MCF 10A (cell line): ENCODE results near the gene GALNT7. TPM values are rescaled to one million over a fixed set of nuclear protein-coding genes. Genes with fewer than 3 reads are reported as not detected.

Source experiments
- BruUV-seq: library from RNA; stranded (reverse); fragments of 400-500 nt; replicated peaks from 2 replicates; lab custom pipeline; 2021; lab: Mats Ljungman, UMichigan
- CTCF ChIA-PET: fragments of 300-600 bp; sonication (Branson Sonifier 250); formaldehyde crosslinking; extraction: SDS; loops from one replicate; lab custom pipeline; 2021; ENCODE audit warnings: antibody characterized with exemption, inconsistent platforms; lab: Yijun Ruan, JAX
- POLR2A ChIA-PET: fragments of 300-600, 350-650 bp; sonication (Branson Sonifier 250); formaldehyde crosslinking; extraction: SDS; loops from one replicate; lab custom pipeline; 2020; ENCODE audit warnings: antibody characterized with exemption, inconsistent platforms; lab: Yijun Ruan, JAX
- DNase-seq: peaks from one replicate; pipeline ENCODE4 v3.0.0-alpha.2; 2018; ENCODE audit not compliant: unreplicated experiment
- H3K27ac Mint-ChIP-seq: one replicate; pipeline ENCODE4 v1.8.0; 2022; ENCODE audit warnings: mild to moderate bottlenecking, low read depth, mixed read lengths; ENCODE audit not compliant: unreplicated experiment
- H3K27me3 Mint-ChIP-seq: one replicate; pipeline ENCODE4 v1.8.0; 2022; ENCODE audit warnings: mixed read lengths; ENCODE audit not compliant: insufficient read depth, unreplicated experiment
- H3K36me3 Mint-ChIP-seq: one replicate; pipeline ENCODE4 v1.8.0; 2022; ENCODE audit warnings: mild to moderate bottlenecking, moderate library complexity, mixed read lengths; ENCODE audit not compliant: insufficient read depth, unreplicated experiment
- H3K4me1 Mint-ChIP-seq: one replicate; pipeline ENCODE4 v1.8.0; 2022; ENCODE audit warnings: mixed read lengths; ENCODE audit not compliant: insufficient read depth, unreplicated experiment
- H3K4me3 Mint-ChIP-seq: one replicate; pipeline ENCODE4 v1.8.0; 2022; ENCODE audit warnings: mild to moderate bottlenecking, moderate library complexity, mixed read lengths; ENCODE audit not compliant: unreplicated experiment
- H3K9me3 Mint-ChIP-seq: one replicate; pipeline ENCODE4 v1.8.0; 2022; ENCODE audit warnings: mixed read lengths; ENCODE audit not compliant: unreplicated experiment
- intact Hi-C: fragments of 100-400 bp; cut with micrococcal nuclease; formaldehyde crosslinking; loops from 2 replicates; pipeline ENCODE4 v1.14.1; 2022
- total RNA-seq: library from RNA; stranded (reverse); gene quantifications from 2 replicates; pipeline ENCODE4 v1.2.3, GENCODE V29; 2022
- TF ChIP-seq, protein P1 (sequence below): fragments of 200-600 bp; IDR thresholded peaks from one replicate; pipeline ENCODE4 v1.8.0; 2022; ENCODE audit warnings: antibody characterized with exemption, mild to moderate bottlenecking; ENCODE audit not compliant: unreplicated experiment

The GALNT7 gene
- total RNA-seq, 1 experiment from 2014 or later: 13.7 TPM

- no peak for DNase-seq
- intact Hi-C loops: loop anchor here (1.0 to 5.0 kb wide), 3 partner anchors 98 to 306 kb away; no protein-coding TSS in a partner anchor
- Mint-ChIP-seq H3K27me3 (no peaks in the 10 kb centered on the region), H3K4me3 (no peak overlapping the region), H3K4me1 (peaks cover 12% of the 10 kb centered on the region), H3K27ac (no peak overlapping the region), H3K36me3 (no peaks in the 10 kb centered on the region), H3K9me3 (no peaks in the 10 kb centered on the region)
- ChIA-PET CTCF (interaction anchor here (0.7 to 5.3 kb wide), 6 partner anchors 9 to 176 kb away, joined by 3 to 124 read pairs (median 14); no protein-coding TSS in a partner anchor), POLR2A (interaction anchor here (3.9 to 6.2 kb wide), 3 partner anchors 14 to 97 kb away, joined by 28 to 95 read pairs (median 49); partner anchors contain the start of genes HMGB2 and SAP30)
- TF ChIP-seq, protein P1, sequence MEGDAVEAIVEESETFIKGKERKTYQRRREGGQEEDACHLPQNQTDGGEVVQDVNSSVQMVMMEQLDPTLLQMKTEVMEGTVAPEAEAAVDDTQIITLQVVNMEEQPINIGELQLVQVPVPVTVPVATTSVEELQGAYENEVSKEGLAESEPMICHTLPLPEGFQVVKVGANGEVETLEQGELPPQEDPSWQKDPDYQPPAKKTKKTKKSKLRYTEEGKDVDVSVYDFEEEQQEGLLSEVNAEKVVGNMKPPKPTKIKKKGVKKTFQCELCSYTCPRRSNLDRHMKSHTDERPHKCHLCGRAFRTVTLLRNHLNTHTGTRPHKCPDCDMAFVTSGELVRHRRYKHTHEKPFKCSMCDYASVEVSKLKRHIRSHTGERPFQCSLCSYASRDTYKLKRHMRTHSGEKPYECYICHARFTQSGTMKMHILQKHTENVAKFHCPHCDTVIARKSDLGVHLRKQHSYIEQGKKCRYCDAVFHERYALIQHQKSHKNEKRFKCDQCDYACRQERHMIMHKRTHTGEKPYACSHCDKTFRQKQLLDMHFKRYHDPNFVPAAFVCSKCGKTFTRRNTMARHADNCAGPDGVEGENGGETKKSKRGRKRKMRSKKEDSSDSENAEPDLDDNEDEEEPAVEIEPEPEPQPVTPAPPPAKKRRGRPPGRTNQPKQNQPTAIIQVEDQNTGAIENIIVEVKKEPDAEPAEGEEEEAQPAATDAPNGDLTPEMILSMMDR: no peak
- no TSS peak for BruUV-seq
Measured at GRCh38 chr4:173318240-173318639, 149.6 kb downstream of the GALNT7 start.

GRCh38 chr4:173318648-173319211, 150.1 kb downstream of the GALNT7 start:
- Mint-ChIP-seq H3K4me1 (peaks cover 12% of the 10 kb centered on the region), H3K27ac (no peak overlapping the region), H3K27me3 (no peaks in the 10 kb centered on the region), H3K9me3 (no peaks in the 10 kb centered on the region), H3K36me3 (no peaks in the 10 kb centered on the region), H3K4me3 (no peak overlapping the region)
- intact Hi-C loops: loop anchor here (1.0 to 5.0 kb wide), 3 partner anchors 98 to 306 kb away; no protein-coding TSS in a partner anchor
- POLR2A ChIA-PET: interaction anchor here (1.0 to 6.2 kb wide), 7 partner anchors 14 to 966 kb away, joined by 3 to 95 read pairs (median 5); partner anchors contain the start of genes HMGB2 and SAP30
- no TSS peak for BruUV-seq
- TF ChIP-seq, protein P1: peak; percentile 46
- CTCF ChIA-PET: interaction anchor here (0.6 to 5.3 kb wide), 21 partner anchors 10 to 429 kb away, joined by 3 to 124 read pairs (median 3); partner anchors contain the start of gene HMGB2
- peak; percentile 56 for DNase-seq

DNA sequence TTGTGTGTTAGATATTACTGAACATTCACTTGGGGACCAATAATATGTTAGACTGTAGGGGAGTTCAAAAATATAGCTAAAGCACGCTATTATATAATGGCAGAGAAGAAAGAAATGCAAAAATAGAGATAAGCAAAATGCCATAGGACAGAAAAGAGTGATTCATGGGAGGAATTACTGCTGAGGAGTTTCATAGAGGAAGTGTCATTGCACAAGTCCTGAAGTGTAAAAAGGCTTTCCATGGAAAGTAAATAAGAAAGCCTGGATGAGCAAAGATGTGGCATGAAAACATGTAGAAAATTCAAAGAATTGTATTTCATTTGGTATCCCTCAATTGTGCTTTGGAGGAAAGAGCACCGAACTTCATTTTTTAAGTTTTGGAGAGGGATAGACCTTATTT, 151.1 kb downstream of the GALNT7 start:
- H3K4me1 Mint-ChIP-seq: peaks cover 12% of the 10 kb centered on the region
- intact Hi-C loops: loop anchor here (2.0 to 5.0 kb wide), 2 partner anchors 175 to 307 kb away; no protein-coding TSS in a partner anchor
- POLR2A ChIA-PET: interaction anchor here (0.7 to 6.2 kb wide), 7 partner anchors 13 to 966 kb away, joined by 3 to 95 read pairs (median 5); partner anchors contain the start of genes HMGB2 and SAP30

More for the DNA sequence above, 151.1 kb downstream of the GALNT7 start:
- peak; percentile 42 for DNase-seq
- no peaks in the 10 kb centered on the region for H3K36me3 Mint-ChIP-seq
- H3K9me3 Mint-ChIP-seq: no peaks in the 10 kb centered on the region
- TF ChIP-seq, protein P1: no peak
- no peak overlapping the region for H3K27ac Mint-ChIP-seq
- no peaks in the 10 kb centered on the region for H3K27me3 Mint-ChIP-seq
- H3K4me3 Mint-ChIP-seq: no peak overlapping the region
- BruUV-seq: no TSS peak
- CTCF ChIA-PET: interaction anchor here (0.7 to 5.3 kb wide), 20 partner anchors 9 to 672 kb away, joined by 3 to 124 read pairs (median 3); partner anchors contain the start of genes HMGB2 and SAP30
